Measurements from ENCODE around the gene ADAMTSL1.

ADAMTSL1 gene

GRCh38 chr9:18786196-18786595, 312.2 kb downstream of the ADAMTSL1 start:
- TF ChIP-seq, protein P1, sequence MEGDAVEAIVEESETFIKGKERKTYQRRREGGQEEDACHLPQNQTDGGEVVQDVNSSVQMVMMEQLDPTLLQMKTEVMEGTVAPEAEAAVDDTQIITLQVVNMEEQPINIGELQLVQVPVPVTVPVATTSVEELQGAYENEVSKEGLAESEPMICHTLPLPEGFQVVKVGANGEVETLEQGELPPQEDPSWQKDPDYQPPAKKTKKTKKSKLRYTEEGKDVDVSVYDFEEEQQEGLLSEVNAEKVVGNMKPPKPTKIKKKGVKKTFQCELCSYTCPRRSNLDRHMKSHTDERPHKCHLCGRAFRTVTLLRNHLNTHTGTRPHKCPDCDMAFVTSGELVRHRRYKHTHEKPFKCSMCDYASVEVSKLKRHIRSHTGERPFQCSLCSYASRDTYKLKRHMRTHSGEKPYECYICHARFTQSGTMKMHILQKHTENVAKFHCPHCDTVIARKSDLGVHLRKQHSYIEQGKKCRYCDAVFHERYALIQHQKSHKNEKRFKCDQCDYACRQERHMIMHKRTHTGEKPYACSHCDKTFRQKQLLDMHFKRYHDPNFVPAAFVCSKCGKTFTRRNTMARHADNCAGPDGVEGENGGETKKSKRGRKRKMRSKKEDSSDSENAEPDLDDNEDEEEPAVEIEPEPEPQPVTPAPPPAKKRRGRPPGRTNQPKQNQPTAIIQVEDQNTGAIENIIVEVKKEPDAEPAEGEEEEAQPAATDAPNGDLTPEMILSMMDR (IDR thresholded peaks at IDR 0.05): no peak

DNA sequence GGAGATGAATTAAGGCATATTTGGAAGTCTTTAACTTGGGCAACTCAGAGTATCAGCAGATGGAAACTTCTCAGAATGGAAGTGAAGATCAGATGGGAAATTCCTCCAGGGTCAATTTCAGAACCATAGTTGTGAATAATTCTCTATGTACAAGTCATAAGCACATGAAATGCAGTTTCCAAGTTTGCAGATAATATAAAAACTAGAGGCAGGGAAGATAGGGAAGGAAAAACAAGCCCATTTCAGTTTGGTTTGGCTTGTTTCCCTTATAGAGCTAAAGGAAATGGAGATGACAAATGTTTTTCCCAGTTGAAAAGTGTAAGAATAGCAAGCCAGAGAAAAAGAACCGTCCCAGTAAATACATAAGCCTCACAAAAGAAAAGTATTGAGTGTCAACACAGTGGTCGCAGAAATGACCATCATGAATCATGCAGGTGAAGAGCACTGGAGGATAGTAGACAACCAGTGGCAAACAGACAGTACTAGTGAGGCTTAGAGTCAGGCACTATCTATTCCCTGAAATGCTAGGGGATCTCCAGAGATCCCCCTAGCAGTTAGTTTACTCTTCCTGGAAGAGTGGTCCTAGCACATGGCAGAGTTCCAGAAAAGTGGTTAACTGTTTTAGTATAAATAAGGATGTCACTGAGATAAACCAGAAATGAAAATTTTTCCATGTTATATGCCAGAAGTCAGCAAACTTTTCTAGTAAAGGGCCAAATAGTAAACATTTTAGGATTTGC, 313.1 kb downstream of the ADAMTSL1 start:
- TF ChIP-seq, protein P1 (IDR thresholded peaks at IDR 0.05): no peak

DNA sequence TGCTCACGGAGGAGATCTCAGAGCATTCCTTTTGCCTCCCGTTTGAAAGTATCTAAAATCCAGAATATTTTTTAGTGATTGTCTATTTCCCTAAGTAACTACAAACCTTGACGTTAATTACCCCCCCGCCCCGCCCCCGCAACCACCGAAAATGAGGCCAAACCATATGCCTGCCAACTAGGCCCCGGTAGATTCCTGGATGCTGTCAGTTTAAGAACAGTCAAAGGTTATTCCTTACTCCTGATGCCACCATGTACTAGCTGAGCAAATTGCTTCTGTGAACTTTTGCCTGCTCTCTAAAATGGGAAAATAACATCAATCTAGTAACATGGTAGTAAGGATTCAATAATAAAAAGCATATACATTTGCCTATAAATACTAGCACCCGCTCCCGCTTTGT, 314.3 kb downstream of the ADAMTSL1 start:
- TF ChIP-seq, protein P1 (IDR thresholded peaks at IDR 0.05): no peak

GRCh38 chr9:18791074-18791473, 317.1 kb downstream of the ADAMTSL1 start:
- TF ChIP-seq, protein P1 (IDR thresholded peaks at IDR 0.05): peak; percentile 65

GRCh38 chr9:18793122-18793521, 319.2 kb downstream of the ADAMTSL1 start:
- TF ChIP-seq, protein P1 (IDR thresholded peaks at IDR 0.05): no peak

GRCh38 chr9:18795947-18796671, 322.2 kb downstream of the ADAMTSL1 start:
- TF ChIP-seq, protein P1 (IDR thresholded peaks at IDR 0.05): no peak

GRCh38 chr9:18796696-18797270, 322.8 kb downstream of the ADAMTSL1 start:
- TF ChIP-seq, protein P1 (IDR thresholded peaks at IDR 0.05): no peak

Data from LNCAP (cell line).